Activated CD8-positive, alpha-beta T cell treated with anti-CD3 and anti-CD28 coated beads, Interleukin-2, amount 10 ng/mL, durations not matched to agents 7 days and 5 days (primary cell): Measurements from ENCODE around the gene SLC8A3. TPM values are rescaled to one million over a fixed set of nuclear protein-coding genes. Genes with fewer than 3 reads are reported as not detected.

Experiments used
- ATAC-seq: fragments of 150-1000 bp; cut with Tn5 transposase; one replicate; pipeline ENCODE4 v1.10.0; 2021; ENCODE audit warnings: moderate library complexity
- CTCF ChIA-PET: fragments of 350-600 bp; sonication (Branson Sonifier 250); formaldehyde crosslinking; loops from one replicate; lab custom pipeline; 2021; ENCODE audit warnings: antibody characterized with exemption; lab: Charles Lee
- POLR2A ChIA-PET: fragments of 350-600 bp; sonication (Branson Sonifier 250); formaldehyde crosslinking; loops from one replicate; lab custom pipeline; 2021; ENCODE audit warnings: antibody characterized with exemption; lab: Charles Lee
- DNase-seq: peaks from one replicate; pipeline ENCODE4 v3.0.0-alpha.2; 2020
- H3K27ac Mint-ChIP-seq: one replicate; pipeline ENCODE4 v1.8.0; 2021; ENCODE audit warnings: mild to moderate bottlenecking, mixed read lengths
- H3K27me3 Mint-ChIP-seq: one replicate; pipeline ENCODE4 v1.8.0; 2021; ENCODE audit warnings: low read depth, mixed read lengths
- H3K36me3 Mint-ChIP-seq: one replicate; pipeline ENCODE4 v1.8.0; 2021; ENCODE audit warnings: low read depth, mixed read lengths
- H3K4me1 Mint-ChIP-seq: one replicate; pipeline ENCODE4 v1.8.0; 2021; ENCODE audit warnings: low read depth, mixed read lengths
- H3K4me3 Mint-ChIP-seq: one replicate; pipeline ENCODE4 v1.8.0; 2021; ENCODE audit warnings: mild to moderate bottlenecking, mixed read lengths
- H3K9me3 Mint-ChIP-seq: one replicate; pipeline ENCODE4 v1.8.0; 2022; ENCODE audit warnings: mixed read lengths; ENCODE audit not compliant: insufficient read depth
- total RNA-seq, 2 experiments: library from RNA; stranded (reverse); gene quantifications; one replicate each; pipeline ENCODE4 v1.2.3, GENCODE V29; 2021

Gene SLC8A3
- total RNA-seq, 2 experiments from 2014 or later: not detected

DNA sequence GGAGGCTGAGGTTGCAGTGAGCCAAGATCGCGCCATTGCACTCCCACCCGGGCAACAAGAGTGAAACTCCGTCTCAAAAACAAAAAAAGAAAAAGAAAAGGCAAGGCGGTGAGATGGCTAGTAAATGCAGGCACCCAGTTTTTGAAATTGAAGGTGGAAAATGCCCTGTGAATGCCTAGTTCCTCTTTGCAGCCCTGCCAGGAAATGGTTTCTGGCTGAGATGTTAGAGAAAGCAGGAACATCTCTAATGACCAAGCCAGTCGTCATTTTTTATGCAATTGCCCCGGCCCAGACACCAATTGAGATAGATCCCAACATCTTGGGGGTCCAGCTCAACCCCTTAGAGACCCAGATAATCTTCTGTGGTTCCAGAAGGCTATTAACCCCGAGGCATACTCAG is 17.0 kb downstream of the SLC8A3 start:
- no peaks in the 10 kb centered on the region for H3K36me3 Mint-ChIP-seq
- H3K9me3 Mint-ChIP-seq: no peaks in the 10 kb centered on the region
- ATAC-seq (no peak), DNase-seq (no peak)
- ChIA-PET CTCF (no interaction called here), POLR2A (no interaction called here)
- H3K27ac Mint-ChIP-seq: no peak overlapping the region
- no peaks in the 10 kb centered on the region for H3K4me1 Mint-ChIP-seq
- H3K4me3 Mint-ChIP-seq: no peak overlapping the region
- H3K27me3 Mint-ChIP-seq: peaks cover 18% of the 10 kb centered on the region

DNA sequence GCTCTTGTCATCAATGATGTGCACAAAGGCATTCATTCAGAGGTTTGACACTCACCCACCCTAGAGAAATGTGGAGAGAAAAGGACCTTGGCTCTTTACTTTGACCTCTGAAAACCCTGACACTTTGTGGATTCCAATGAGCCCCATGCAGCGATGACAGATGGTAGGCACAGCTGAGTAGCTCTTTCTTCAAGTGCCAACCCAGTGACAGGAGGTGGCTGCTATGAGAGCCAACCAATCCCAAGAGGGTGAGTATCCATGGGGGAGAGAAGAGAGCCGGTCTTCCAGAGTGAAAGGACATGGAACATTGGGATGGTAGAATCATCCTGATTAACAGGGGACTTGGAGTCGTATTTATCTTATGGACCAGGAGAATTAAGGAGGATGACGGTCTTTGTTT is 17.8 kb downstream of the SLC8A3 start:
- Mint-ChIP-seq H3K27me3 (peaks cover 17% of the 10 kb centered on the region), H3K36me3 (no peaks in the 10 kb centered on the region), H3K4me3 (no peak overlapping the region), H3K9me3 (no peaks in the 10 kb centered on the region), H3K4me1 (no peaks in the 10 kb centered on the region), H3K27ac (no peak overlapping the region)
- CTCF ChIA-PET: no interaction called here
- DNase-seq (no peak), ATAC-seq (no peak)
- POLR2A ChIA-PET: no interaction called here

DNA sequence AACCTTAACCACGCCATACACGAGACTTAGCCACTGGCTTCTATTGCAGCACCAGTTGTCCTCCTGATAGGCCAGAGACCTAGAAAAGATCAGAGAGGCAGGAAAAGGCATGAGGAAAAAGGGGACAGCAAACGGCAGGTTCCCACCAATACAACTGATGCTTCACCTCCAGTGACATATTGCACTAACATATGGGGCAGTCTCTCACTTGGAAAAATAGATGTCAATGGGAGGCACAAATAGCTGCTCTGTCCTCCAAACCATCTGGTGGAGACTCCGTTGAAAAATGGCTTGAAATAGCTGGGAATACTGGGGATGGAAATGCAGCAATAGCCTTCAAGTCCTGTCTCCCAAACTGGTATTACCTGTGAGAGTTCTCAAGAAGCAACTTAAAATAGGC is 20.3 kb downstream of the SLC8A3 start:
- ATAC-seq (no peak), DNase-seq (no peak)
- Mint-ChIP-seq H3K36me3 (no peaks in the 10 kb centered on the region), H3K27ac (no peak overlapping the region), H3K27me3 (peaks cover 16% of the 10 kb centered on the region), H3K4me1 (no peaks in the 10 kb centered on the region), H3K9me3 (no peaks in the 10 kb centered on the region), H3K4me3 (no peak overlapping the region)
- ChIA-PET CTCF (no interaction called here), POLR2A (no interaction called here)

DNA sequence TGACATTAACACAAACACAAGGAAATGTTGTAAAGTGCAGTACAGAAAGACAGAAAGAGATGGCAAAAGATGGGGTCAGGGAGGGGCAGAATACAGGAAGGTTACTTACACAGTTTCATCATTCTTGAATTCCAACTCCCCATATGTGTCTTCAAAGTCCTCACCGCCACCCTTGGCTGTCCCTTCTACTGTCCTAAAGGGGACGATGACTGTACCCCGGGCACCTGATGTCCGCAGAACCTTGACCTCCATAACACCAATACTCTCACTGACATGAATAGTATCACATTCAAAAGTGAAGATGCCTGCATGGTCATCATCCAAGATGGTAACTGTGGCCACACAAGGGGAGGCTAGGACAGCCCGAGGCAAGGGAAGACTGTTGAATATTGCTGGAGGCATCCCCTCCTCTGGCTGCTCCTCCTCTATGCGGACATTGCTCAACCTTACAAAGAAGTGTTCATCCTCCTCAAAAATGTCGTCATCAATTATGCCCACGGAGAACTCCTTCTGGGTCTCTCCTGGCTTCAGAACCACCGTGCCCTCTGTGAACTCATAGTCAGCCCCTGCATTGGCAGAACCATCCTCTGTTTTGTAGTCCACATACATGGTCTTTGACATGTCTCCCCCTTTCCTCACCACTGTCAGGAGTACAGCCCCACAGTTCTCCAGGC is 22.1 kb downstream of the SLC8A3 start:
- Mint-ChIP-seq H3K27ac (no peak overlapping the region), H3K27me3 (peaks cover 13% of the 10 kb centered on the region), H3K4me3 (no peak overlapping the region), H3K4me1 (no peaks in the 10 kb centered on the region), H3K9me3 (no peaks in the 10 kb centered on the region), H3K36me3 (no peaks in the 10 kb centered on the region)
- ATAC-seq (no peak), DNase-seq (no peak)
- ChIA-PET CTCF (no interaction called here), POLR2A (no interaction called here)

DNA sequence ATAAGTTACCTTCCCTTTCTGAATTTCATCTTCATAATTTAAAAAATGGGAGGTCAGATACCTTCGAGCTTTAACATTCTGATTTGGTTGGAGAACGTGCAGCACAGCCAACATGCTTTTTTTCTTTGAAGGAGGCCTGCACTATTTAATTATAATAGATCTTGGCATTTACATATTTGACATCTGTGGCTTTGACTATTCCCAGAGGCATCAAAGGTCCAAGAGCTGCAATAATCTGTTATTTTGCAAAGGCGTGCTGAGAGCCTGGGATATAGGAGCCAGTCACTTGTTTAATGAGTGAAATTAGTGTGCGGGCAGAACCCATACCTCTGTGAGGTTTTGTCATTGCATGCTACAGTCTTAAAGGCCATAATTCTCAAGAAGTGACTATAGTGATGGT is 26.4 kb downstream of the SLC8A3 start:
- POLR2A ChIA-PET: no interaction called here
- Mint-ChIP-seq H3K27ac (no peak overlapping the region), H3K27me3 (peaks cover 19% of the 10 kb centered on the region), H3K36me3 (no peaks in the 10 kb centered on the region), H3K4me3 (no peak overlapping the region), H3K4me1 (no peaks in the 10 kb centered on the region), H3K9me3 (no peaks in the 10 kb centered on the region)
- DNase-seq: no peak
- ATAC-seq: no peak
- CTCF ChIA-PET: no interaction called here

DNA sequence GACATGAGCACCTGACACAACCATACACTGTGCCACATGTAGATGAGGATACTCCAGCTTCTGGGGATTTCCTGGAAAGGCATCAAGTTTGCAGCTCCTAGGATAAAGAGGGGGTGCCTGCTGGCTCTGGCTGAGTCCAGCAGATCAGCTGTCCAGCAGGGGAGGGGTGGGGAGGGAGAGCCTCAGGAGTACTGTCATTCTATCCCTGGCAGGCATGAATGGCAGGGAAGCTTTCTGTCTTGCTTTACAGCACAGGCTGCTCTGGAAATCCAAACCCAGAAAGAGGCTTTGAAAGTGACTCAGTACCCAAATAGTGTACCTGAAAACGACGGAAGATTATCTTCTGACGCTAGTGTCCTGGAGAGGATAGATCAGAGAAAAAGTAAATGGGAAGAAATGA is 32.2 kb downstream of the SLC8A3 start:
- no peaks in the 10 kb centered on the region for H3K36me3 Mint-ChIP-seq
- CTCF ChIA-PET: no interaction called here
- POLR2A ChIA-PET: no interaction called here
- DNase-seq (no peak), ATAC-seq (no peak)
- no peak overlapping the region for H3K4me3 Mint-ChIP-seq
- H3K27ac Mint-ChIP-seq: no peak overlapping the region
- peaks cover 15% of the 10 kb centered on the region for H3K27me3 Mint-ChIP-seq
- H3K4me1 Mint-ChIP-seq: no peaks in the 10 kb centered on the region
- H3K9me3 Mint-ChIP-seq: no peaks in the 10 kb centered on the region

DNA sequence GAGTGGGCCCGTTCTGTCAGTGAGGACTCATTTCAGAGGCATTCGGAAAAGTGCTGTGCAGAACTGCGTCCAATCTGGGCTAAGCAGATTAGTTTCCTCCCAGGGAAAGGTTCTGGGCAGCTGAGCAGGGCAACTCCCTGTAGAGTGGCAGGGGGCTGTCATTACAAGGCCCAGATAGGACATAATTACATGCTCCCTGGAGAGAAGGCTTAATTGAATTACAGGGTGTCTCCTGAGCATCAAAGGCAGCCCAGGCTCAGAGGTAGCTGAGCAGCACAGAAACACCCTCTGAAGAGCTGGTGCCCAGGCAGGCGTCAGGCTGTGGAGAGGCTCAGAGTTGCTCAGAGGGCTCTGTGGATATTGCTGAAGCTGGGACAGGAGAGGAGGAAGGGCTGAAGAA is 36.0 kb downstream of the SLC8A3 start:
- Mint-ChIP-seq H3K9me3 (no peaks in the 10 kb centered on the region), H3K27me3 (peaks cover 10% of the 10 kb centered on the region), H3K36me3 (no peaks in the 10 kb centered on the region), H3K4me3 (no peak overlapping the region), H3K27ac (no peak overlapping the region), H3K4me1 (no peaks in the 10 kb centered on the region)
- CTCF ChIA-PET: interaction anchor here (1.4 kb wide), 1 partner anchor 11 kb away, joined by 3 read pairs; no protein-coding TSS in a partner anchor
- DNase-seq (no peak), ATAC-seq (no peak)
- POLR2A ChIA-PET: no interaction called here

DNA sequence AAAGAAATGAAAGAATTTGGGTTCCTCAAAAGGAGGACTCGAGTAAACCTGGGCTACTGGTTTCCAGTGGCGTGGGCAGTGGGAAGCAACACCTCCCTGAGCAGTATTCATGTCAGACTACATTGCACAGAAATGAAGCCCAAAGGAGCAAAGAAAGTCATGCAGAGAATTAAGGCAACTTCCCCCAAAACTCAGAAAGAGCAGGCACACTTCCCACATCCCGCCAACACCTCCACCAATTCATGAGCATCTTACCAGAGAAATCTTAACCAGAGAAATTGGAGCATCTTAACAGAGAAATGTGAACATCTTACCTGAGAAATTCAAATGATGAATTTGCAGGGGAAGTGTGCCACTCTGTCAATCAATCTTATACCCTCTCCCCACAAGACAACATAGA is 36.7 kb downstream of the SLC8A3 start:
- ChIA-PET POLR2A (no interaction called here), CTCF (interaction anchor here (1.4 kb wide), 1 partner anchor 11 kb away, joined by 3 read pairs; no protein-coding TSS in a partner anchor)
- DNase-seq: no peak
- Mint-ChIP-seq H3K9me3 (no peaks in the 10 kb centered on the region), H3K27me3 (peaks cover 10% of the 10 kb centered on the region), H3K4me3 (no peak overlapping the region), H3K4me1 (no peaks in the 10 kb centered on the region), H3K36me3 (no peaks in the 10 kb centered on the region), H3K27ac (no peak overlapping the region)
- ATAC-seq: no peak

DNA sequence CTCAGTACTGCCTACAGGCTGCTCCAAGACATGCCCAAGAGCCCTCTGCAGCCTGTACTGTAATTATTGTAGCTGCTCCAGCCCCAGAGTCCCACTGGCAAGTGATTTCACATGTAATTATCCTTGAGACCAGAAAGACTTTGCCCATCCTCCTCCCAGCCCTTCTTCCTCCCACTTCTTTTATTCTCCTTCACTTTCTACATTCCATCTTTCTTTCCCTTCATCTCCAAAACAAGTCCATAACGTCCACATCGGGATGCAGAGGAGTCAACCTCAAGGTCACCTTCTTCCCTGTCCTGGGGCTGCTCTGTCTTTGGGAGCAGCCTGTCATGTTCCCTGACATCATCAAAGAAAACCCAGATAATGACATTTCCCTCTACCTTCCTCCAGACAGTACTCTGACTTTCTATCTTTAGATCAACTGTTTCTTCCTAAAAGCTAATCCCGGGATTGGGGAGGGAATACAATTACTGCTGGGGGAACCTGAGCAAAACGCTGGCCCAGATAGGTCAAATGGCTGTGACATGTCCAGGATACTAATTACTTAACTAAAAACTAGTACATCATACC is 39.1 kb downstream of the SLC8A3 start:
- Mint-ChIP-seq H3K27ac (no peak overlapping the region), H3K4me3 (no peak overlapping the region), H3K36me3 (no peaks in the 10 kb centered on the region), H3K9me3 (no peaks in the 10 kb centered on the region), H3K4me1 (no peaks in the 10 kb centered on the region), H3K27me3 (peaks cover 10% of the 10 kb centered on the region)
- no peak for DNase-seq
- POLR2A ChIA-PET: no interaction called here
- no peak for ATAC-seq
- CTCF ChIA-PET: no interaction called here

DNA sequence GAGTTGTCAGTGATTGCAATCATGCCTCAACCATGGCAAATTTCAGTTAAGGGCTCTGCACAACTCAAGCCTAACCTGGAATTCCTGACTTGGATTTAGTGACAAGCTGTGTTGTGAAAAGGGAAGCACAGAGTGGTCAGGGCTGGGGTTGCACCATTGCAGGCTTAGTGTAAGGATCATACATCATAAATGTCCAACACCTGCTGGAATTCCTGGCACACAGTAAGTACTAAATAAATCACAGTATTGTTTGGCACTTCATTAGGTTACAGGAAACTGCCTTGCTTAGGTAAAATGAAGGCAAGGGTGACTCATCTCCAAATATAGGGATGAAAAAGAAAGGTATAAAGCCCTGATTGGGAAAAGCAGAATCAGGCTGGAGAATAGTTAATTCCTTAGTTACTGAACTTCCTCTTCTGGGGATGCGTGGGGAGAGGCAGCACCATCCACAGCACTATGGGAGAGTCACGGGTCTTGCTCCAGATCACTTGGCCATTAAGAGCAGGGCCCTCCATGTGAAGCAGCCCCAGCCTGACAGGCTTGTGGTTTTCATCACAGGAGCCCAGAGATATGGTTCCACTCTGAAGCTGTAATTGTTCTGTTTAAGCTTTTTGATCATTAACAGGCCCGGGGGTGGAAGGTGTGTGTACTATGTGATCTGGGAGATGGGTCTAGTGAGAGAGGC is 39.7 kb downstream of the SLC8A3 start:
- Mint-ChIP-seq H3K27ac (no peak overlapping the region), H3K9me3 (no peaks in the 10 kb centered on the region), H3K4me1 (no peaks in the 10 kb centered on the region), H3K4me3 (no peak overlapping the region), H3K36me3 (no peaks in the 10 kb centered on the region), H3K27me3 (peaks cover 10% of the 10 kb centered on the region)
- CTCF ChIA-PET: no interaction called here
- POLR2A ChIA-PET: no interaction called here
- ATAC-seq (no peak), DNase-seq (no peak)

DNA sequence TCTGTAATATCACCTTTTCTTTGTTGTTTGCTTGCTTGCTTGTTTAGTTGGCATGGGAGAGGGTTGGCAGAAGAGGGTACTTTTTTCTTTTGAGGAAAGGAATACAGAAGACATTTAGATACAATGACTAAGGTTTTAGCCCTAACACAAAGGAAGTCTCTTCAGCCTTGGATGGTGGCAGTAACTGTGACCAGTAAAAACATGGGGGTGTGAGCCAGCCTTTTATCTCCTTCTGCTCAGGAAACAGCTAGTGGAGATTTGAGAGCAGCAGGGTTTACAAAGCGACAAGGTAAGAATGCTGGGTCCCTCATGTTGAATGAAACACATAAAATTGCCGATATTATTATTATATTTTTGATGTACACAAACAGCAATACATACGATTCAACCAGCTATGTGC is 40.4 kb downstream of the SLC8A3 start:
- no peak overlapping the region for H3K4me3 Mint-ChIP-seq
- ATAC-seq (no peak), DNase-seq (no peak)
- POLR2A ChIA-PET: no interaction called here
- H3K27me3 Mint-ChIP-seq: peaks cover 12% of the 10 kb centered on the region
- CTCF ChIA-PET: no interaction called here
- no peaks in the 10 kb centered on the region for H3K36me3 Mint-ChIP-seq
- H3K9me3 Mint-ChIP-seq: no peaks in the 10 kb centered on the region
- no peak overlapping the region for H3K27ac Mint-ChIP-seq
- H3K4me1 Mint-ChIP-seq: no peaks in the 10 kb centered on the region

DNA sequence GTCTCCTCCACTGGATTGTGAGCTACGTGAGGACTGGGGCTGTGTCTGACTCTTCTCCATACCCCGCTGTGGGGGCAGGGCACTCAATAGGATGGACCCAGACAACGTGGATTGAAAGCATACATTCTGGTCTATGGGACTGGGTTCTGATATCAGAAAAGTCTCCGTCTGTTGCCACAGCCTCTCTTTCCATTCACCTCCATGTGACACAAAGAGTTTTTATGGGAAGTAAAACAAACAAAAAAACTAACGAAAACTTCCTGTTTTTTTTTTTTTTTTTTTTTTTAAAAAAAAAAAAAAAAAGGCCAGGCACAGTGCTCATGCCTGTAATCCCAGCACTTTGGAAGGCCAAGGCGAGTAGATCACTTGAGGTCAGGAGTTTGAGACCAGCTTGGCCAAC is 44.7 kb downstream of the SLC8A3 start:
- peaks cover 16% of the 10 kb centered on the region for H3K27me3 Mint-ChIP-seq
- DNase-seq: no peak
- POLR2A ChIA-PET: no interaction called here
- H3K36me3 Mint-ChIP-seq: no peaks in the 10 kb centered on the region
- no peak overlapping the region for H3K4me3 Mint-ChIP-seq
- ATAC-seq: no peak
- no peaks in the 10 kb centered on the region for H3K9me3 Mint-ChIP-seq
- peaks cover 3% of the 10 kb centered on the region for H3K4me1 Mint-ChIP-seq
- CTCF ChIA-PET: no interaction called here
- no peak overlapping the region for H3K27ac Mint-ChIP-seq
